ENCODE results near the gene MAP3K10. TPM values are rescaled to one million over a fixed set of nuclear protein-coding genes. Genes with fewer than 3 reads are reported as not detected.

The MAP3K10 gene
- total and polyA plus RNA-seq, 2 donors (not counting 1 experiment from before 2014, with no cell fraction given) = 22.5 to 41.6 TPM

DNA sequence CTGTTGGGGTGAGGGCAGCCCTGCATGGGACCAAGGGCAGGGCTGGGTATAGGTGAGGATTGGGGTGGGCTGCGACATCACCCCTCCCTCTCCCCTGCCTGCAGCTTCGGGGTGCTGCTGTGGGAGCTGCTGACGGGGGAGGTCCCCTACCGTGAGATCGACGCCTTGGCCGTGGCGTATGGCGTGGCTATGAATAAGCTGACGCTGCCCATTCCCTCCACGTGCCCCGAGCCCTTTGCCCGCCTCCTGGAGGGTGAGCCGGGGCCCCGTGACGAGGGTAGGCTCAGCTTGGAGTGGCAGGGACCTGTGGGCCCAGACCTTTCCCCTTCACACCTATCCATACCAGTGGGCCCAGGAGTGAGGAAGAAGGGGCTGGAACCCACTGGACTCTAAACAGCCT is 13.2 kb downstream of the MAP3K10 start:
- CTCF ChIA-PET = no interaction called here
- Mint-ChIP-seq H3K4me1 (no peaks in the 10 kb centered on the region), H3K9me3 (ENCODE audit: insufficient read depth) (no peaks in the 10 kb centered on the region), H3K4me3 (no peak overlapping the region), H3K27me3 (no peaks in the 10 kb centered on the region), H3K27ac (no peak overlapping the region)
- Histone ChIP-seq H3K4me3 (ENCODE audit: control extremely low read depth in 1 of 5, extremely low read depth in 1 of 5, insufficient read depth in 1 of 5, low read depth in 2 of 5, low read length in 4 of 5) (no peak overlapping the region), H3K4me2 (replicated peaks; ENCODE audit: low read depth, low read length, poor library complexity, severe bottlenecking) (no peak overlapping the region), H3K27ac (ENCODE audit: low read length in 2 of 2) (no peak overlapping the region), H3K36me3 (replicated peaks in 1 of 2; ENCODE audit: control extremely low read depth in 1 of 2, control insufficient read depth in 1 of 2, extremely low read depth in 1 of 2, insufficient read depth in 2 of 2, low read length in 1 of 2) (peaks cover 3 to 13% of the 10 kb centered on the region in 2 experiments), H2AFZ (ENCODE audit: insufficient read depth, low read depth, low read length, poor library complexity, severe bottlenecking) (no peak overlapping the region), H3K9ac (ENCODE audit: low read length) (no peak overlapping the region), H3K9me3 (ENCODE audit: control extremely low read depth in 1 of 3, control insufficient read depth in 2 of 3, insufficient read depth in 1 of 3, low read length in 2 of 3) (no peaks in the 10 kb centered on the region), H3K27me3 (replicated peaks in 1 of 4; ENCODE audit: control extremely low read depth in 1 of 4, control insufficient read depth in 3 of 4, insufficient read depth in 4 of 4, low read length in 3 of 4) (no peaks in the 10 kb centered on the region), H3K4me1 (ENCODE audit: control insufficient read depth in 2 of 2, insufficient read depth in 2 of 2, low read length in 2 of 2) (no peaks in the 10 kb centered on the region), H3K79me2 (ENCODE audit: control insufficient read depth, insufficient read depth, low read length) (no peaks in the 10 kb centered on the region), H4K20me1 (ENCODE audit: control insufficient read depth, insufficient read depth, low read length, poor library complexity, severe bottlenecking) (no peaks in the 10 kb centered on the region)
- WGBS (ENCODE audit: insufficient coverage) = 97% methylated on average over 10 of the region's 16 CpGs
- intact Hi-C loops (cut with micrococcal nuclease) = no loop called here
- TF ChIP-seq CTCF (IDR thresholded peaks at IDR 0.05) = no peak
- no peak for TF ChIP-seq EZH2 (IDR thresholded peaks at IDR 0.05; ENCODE audit: borderline replicate concordance, insufficient read depth, low read depth, low read length, poor library complexity, severe bottlenecking)
- POLR2A ChIA-PET = no interaction called here
- ATAC-seq (ENCODE audit: low read depth) = no peak
- no peak for DNase-seq

GRCh38 chr19:40205760-40206159 is 14.5 kb downstream of the MAP3K10 start:
- Histone ChIP-seq H3K4me1 (ENCODE audit: control insufficient read depth in 2 of 2, insufficient read depth in 2 of 2, low read length in 2 of 2) (no peaks in the 10 kb centered on the region), H3K36me3 (replicated peaks in 1 of 2; ENCODE audit: control extremely low read depth in 1 of 2, control insufficient read depth in 1 of 2, extremely low read depth in 1 of 2, insufficient read depth in 2 of 2, low read length in 1 of 2) (peaks cover 3 to 13% of the 10 kb centered on the region in 2 experiments)
- 97% methylated on average over 21 of the region's 21 CpGs for WGBS (ENCODE audit: insufficient coverage)

More at GRCh38 chr19:40205760-40206159, 14.5 kb downstream of the MAP3K10 start:
- no peaks in the 10 kb centered on the region for H3K4me1 Mint-ChIP-seq
- CTCF ChIA-PET = interaction anchor here (0.6 kb wide), 1 partner anchor 20 kb away, joined by 3 read pairs; no protein-coding TSS in a partner anchor
- H3K4me3 Mint-ChIP-seq = no peak overlapping the region
- intact Hi-C loops (cut with micrococcal nuclease) = no loop called here
- no peak overlapping the region for H2AFZ ChIP-seq (ENCODE audit: insufficient read depth, low read depth, low read length, poor library complexity, severe bottlenecking)
- H3K9me3 Mint-ChIP-seq (ENCODE audit: insufficient read depth) = no peaks in the 10 kb centered on the region
- ATAC-seq (ENCODE audit: low read depth) (no peak), DNase-seq (no peak)
- no peaks in the 10 kb centered on the region for H3K27me3 ChIP-seq (replicated peaks in 1 of 4; ENCODE audit: control extremely low read depth in 1 of 4, control insufficient read depth in 3 of 4, insufficient read depth in 4 of 4, low read length in 3 of 4)
- no peak overlapping the region for H3K27ac Mint-ChIP-seq
- POLR2A ChIA-PET = no interaction called here
- no peak overlapping the region for H3K9ac ChIP-seq (ENCODE audit: low read length)
- H3K79me2 ChIP-seq (ENCODE audit: control insufficient read depth, insufficient read depth, low read length) = no peaks in the 10 kb centered on the region
- H3K4me3 ChIP-seq (ENCODE audit: control extremely low read depth in 1 of 5, extremely low read depth in 1 of 5, insufficient read depth in 1 of 5, low read depth in 2 of 5, low read length in 4 of 5) = no peak overlapping the region
- no peaks in the 10 kb centered on the region for H4K20me1 ChIP-seq (ENCODE audit: control insufficient read depth, insufficient read depth, low read length, poor library complexity, severe bottlenecking)
- no peak overlapping the region for H3K27ac ChIP-seq (ENCODE audit: low read length in 2 of 2)
- no peaks in the 10 kb centered on the region for H3K27me3 Mint-ChIP-seq
- TF ChIP-seq EZH2 (IDR thresholded peaks at IDR 0.05; ENCODE audit: borderline replicate concordance, insufficient read depth, low read depth, low read length, poor library complexity, severe bottlenecking) (no peak), CTCF (IDR thresholded peaks at IDR 0.05) (no peak)
- no peaks in the 10 kb centered on the region for H3K9me3 ChIP-seq (ENCODE audit: control extremely low read depth in 1 of 3, control insufficient read depth in 2 of 3, insufficient read depth in 1 of 3, low read length in 2 of 3)
- no peak overlapping the region for H3K4me2 ChIP-seq (replicated peaks; ENCODE audit: low read depth, low read length, poor library complexity, severe bottlenecking)
